AG10803 (cell line): ENCODE measurements around the gene IKBKE.

ENCODE experiments used
- DNase-seq: peaks from one replicate; pipeline ENCODE4 v3.0.0; 2010; ENCODE audit warnings: low read depth
- H3K4me3 ChIP-seq: 2 replicates; pipeline ENCODE4 v1.5.1; 2011; ENCODE audit warnings: mild to moderate bottlenecking, low read length, control low read depth
- TF ChIP-seq, protein P1 (sequence below): conservative IDR thresholded peaks from 2 replicates; pipeline ENCODE4 v1.5.1; 2011; ENCODE audit warnings: mild to moderate bottlenecking, low read length, control low read depth, inconsistent platforms

The IKBKE gene

GRCh38 chr1:206540044-206540780 lies 69.9 kb downstream of the IKBKE start:
- no peak overlapping the region for H3K4me3 ChIP-seq
- TF ChIP-seq, protein P1, sequence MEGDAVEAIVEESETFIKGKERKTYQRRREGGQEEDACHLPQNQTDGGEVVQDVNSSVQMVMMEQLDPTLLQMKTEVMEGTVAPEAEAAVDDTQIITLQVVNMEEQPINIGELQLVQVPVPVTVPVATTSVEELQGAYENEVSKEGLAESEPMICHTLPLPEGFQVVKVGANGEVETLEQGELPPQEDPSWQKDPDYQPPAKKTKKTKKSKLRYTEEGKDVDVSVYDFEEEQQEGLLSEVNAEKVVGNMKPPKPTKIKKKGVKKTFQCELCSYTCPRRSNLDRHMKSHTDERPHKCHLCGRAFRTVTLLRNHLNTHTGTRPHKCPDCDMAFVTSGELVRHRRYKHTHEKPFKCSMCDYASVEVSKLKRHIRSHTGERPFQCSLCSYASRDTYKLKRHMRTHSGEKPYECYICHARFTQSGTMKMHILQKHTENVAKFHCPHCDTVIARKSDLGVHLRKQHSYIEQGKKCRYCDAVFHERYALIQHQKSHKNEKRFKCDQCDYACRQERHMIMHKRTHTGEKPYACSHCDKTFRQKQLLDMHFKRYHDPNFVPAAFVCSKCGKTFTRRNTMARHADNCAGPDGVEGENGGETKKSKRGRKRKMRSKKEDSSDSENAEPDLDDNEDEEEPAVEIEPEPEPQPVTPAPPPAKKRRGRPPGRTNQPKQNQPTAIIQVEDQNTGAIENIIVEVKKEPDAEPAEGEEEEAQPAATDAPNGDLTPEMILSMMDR, result no peak
- DNase-seq, result no peak

DNA sequence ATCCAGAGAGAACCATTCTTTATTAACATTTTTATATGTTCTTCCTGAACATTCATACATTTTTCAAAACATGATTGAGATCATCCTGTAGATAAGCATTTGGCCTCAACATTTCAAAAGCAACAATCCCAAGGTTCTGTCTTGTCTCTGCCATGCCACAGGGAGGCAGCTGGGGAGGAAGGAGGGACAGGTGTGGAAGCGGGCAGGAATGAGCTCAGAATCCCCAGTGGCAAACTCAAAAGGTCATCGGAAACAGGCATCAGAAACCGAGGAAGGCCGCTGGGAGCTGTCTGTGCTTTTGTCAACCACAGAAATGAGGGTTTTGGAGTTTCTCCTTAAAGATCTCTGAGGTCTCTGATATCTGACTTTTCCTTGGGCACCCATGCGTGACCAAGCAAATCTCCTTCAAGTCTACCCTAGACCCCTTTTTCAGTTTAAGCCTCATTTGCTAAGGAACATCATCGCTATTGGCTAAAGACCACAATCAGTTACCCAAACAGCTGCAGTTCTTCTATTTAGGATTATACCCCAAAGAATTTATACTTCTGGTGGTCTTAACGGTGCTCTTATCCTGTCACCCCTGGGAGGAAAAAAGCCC lies 71.1 kb downstream of the IKBKE start:
- no peak overlapping the region for H3K4me3 ChIP-seq
- TF ChIP-seq, protein P1, result no peak
- no peak for DNase-seq

GRCh38 chr1:206544562-206545257 lies 74.4 kb downstream of the IKBKE start:
- TF ChIP-seq, protein P1, result peak; percentile 87
- DNase-seq, result no peak
- no peak overlapping the region for H3K4me3 ChIP-seq

- H3K4me3 ChIP-seq, result no peak overlapping the region
- TF ChIP-seq, protein P1, result no peak
- DNase-seq, result no peak
These were observed 75.1 kb downstream of the IKBKE start for GRCh38 chr1:206545351-206545750.
